ENCODE results near the gene KLHL29.

KLHL29 gene

DNA sequence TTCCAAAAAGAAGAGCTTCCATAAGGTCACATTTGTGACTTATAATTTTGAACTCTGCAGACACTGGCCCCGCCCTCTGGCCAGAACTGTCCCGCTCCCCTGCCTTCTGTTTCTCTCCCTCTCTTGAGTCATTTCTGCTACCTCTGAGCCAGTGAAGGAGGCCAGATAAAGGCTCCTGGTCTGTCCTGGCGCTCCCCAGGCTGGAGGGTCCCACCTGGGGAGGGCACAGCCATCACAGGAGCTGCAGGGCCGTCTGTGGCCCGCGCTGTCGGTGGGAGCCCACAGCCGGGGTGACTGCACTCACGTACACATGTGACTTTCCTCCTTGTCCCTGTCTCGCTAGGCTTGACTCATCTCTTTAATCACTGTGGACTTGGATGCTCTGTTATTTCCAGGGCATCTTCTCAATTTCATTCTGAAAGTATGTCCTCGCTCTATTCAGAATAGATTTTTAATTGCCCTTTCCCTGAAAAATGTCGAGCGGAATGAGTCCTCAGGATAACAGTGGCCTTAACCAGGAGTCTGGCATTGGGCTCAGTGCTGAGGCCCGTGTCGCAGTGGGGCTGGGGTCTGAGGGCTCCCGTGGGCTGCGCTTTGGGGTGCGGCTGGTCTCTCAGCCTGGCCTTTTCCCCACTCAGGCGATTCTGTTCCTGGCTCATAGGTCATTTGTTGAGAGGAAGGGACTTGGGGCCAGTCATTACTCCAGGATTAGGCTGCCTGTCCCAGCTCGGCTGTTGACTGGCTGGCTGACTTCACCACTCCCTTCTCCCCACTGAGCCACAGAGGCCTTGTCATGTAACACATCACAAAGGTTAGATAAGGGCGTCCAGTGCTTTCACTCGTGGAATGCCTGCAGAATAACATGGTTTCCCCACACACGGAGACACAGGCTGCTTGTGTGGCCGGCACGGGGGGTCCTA, 34.5 kb downstream of the KLHL29 start:
- Histone ChIP-seq H3F3A (ENCODE audit: low read depth) (no peaks in the 10 kb centered on the region), H3K36me3 (ENCODE audit: insufficient read depth, low read length) (no peaks in the 10 kb centered on the region), H3K4me2 (ENCODE audit: low read depth, low read length, poor library complexity, severe bottlenecking) (no peak overlapping the region), H3K9me2 (replicated peaks; ENCODE audit: low read depth, low read length) (no peaks in the 10 kb centered on the region), H3K4me1 (ENCODE audit: insufficient read depth, low read length, poor library complexity, severe bottlenecking) (peaks cover 5% of the 10 kb centered on the region), H3K27me3 (ENCODE audit: insufficient read depth, low read length, poor library complexity, severe bottlenecking) (no peaks in the 10 kb centered on the region), H3K9me3 (ENCODE audit: insufficient read depth, low read depth, low read length) (no peaks in the 10 kb centered on the region), H3K79me2 (ENCODE audit: insufficient read depth, low read length) (no peaks in the 10 kb centered on the region), H3K9ac (ENCODE audit: low read depth, low read length, poor library complexity, severe bottlenecking) (no peak overlapping the region), H4K20me1 (ENCODE audit: insufficient read depth, low read length, poor library complexity, severe bottlenecking) (no peaks in the 10 kb centered on the region), H3K4me3 (ENCODE audit: low read length, poor library complexity, severe bottlenecking) (no peak overlapping the region), H2AFZ (ENCODE audit: low read length) (no peak overlapping the region)
- no peak for TF ChIP-seq EZH2phosphoT487 (IDR thresholded peaks at IDR 0.05; ENCODE audit: borderline replicate concordance)
- TF ChIP-seq, protein P1, sequence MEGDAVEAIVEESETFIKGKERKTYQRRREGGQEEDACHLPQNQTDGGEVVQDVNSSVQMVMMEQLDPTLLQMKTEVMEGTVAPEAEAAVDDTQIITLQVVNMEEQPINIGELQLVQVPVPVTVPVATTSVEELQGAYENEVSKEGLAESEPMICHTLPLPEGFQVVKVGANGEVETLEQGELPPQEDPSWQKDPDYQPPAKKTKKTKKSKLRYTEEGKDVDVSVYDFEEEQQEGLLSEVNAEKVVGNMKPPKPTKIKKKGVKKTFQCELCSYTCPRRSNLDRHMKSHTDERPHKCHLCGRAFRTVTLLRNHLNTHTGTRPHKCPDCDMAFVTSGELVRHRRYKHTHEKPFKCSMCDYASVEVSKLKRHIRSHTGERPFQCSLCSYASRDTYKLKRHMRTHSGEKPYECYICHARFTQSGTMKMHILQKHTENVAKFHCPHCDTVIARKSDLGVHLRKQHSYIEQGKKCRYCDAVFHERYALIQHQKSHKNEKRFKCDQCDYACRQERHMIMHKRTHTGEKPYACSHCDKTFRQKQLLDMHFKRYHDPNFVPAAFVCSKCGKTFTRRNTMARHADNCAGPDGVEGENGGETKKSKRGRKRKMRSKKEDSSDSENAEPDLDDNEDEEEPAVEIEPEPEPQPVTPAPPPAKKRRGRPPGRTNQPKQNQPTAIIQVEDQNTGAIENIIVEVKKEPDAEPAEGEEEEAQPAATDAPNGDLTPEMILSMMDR (conservative IDR thresholded peaks at IDR 0.05; ENCODE audit: low read length), result no peak

- Histone ChIP-seq H3K36me3 (ENCODE audit: insufficient read depth, low read length) (no peaks in the 10 kb centered on the region), H3K79me2 (ENCODE audit: insufficient read depth, low read length) (no peaks in the 10 kb centered on the region), H3K9me2 (replicated peaks; ENCODE audit: low read depth, low read length) (no peaks in the 10 kb centered on the region), H3K27me3 (ENCODE audit: insufficient read depth, low read length, poor library complexity, severe bottlenecking) (no peaks in the 10 kb centered on the region), H3F3A (ENCODE audit: low read depth) (no peaks in the 10 kb centered on the region), H3K4me2 (ENCODE audit: low read depth, low read length, poor library complexity, severe bottlenecking) (no peak overlapping the region), H3K9ac (ENCODE audit: low read depth, low read length, poor library complexity, severe bottlenecking) (no peak overlapping the region), H4K20me1 (ENCODE audit: insufficient read depth, low read length, poor library complexity, severe bottlenecking) (no peaks in the 10 kb centered on the region), H3K4me3 (ENCODE audit: low read length, poor library complexity, severe bottlenecking) (no peak overlapping the region), H3K4me1 (ENCODE audit: insufficient read depth, low read length, poor library complexity, severe bottlenecking) (peaks cover 5% of the 10 kb centered on the region), H2AFZ (ENCODE audit: low read length) (no peak overlapping the region), H3K9me3 (ENCODE audit: insufficient read depth, low read depth, low read length) (no peaks in the 10 kb centered on the region)
- TF ChIP-seq, protein P1 (conservative IDR thresholded peaks at IDR 0.05; ENCODE audit: low read length), result no peak
- no peak for TF ChIP-seq EZH2phosphoT487 (IDR thresholded peaks at IDR 0.05; ENCODE audit: borderline replicate concordance)
Observed at GRCh38 chr2:23420091-23420839, 35.3 kb downstream of the KLHL29 start.

DNA sequence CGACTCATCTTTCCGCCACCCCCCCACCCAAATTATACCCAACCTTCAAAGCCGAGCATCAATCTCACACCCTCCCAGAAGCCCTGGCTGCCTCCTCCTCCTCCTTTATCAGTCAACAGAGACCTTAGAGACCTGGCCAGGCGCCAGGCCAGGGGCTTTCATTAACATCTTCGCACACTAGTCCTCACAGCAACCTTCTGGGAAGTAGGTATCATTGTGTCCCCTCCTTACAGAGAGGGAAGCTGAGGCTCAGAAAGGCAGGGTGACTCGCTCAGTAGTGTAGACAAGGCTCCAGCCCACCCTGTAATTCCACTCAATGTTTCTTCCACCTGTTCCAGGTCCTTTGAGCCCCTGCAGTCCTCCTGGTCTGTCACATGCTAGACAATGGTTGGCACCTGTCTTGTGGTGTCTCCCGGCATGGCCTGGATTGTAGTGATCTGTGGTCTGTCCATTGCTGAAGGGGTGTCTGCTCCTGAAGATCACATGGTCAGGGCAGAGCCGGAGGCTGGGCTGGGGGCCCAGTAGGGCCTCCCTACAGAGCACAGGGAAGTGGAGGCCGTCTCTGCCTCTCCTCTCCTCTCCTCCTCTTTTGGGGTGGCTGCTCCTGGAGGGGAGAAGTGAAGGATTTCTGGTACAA, 36.0 kb downstream of the KLHL29 start:
- Histone ChIP-seq H3K9me2 (replicated peaks; ENCODE audit: low read depth, low read length) (no peaks in the 10 kb centered on the region), H3K27me3 (ENCODE audit: insufficient read depth, low read length, poor library complexity, severe bottlenecking) (no peaks in the 10 kb centered on the region), H4K20me1 (ENCODE audit: insufficient read depth, low read length, poor library complexity, severe bottlenecking) (no peaks in the 10 kb centered on the region), H3K9ac (ENCODE audit: low read depth, low read length, poor library complexity, severe bottlenecking) (no peak overlapping the region), H3K4me3 (ENCODE audit: low read length, poor library complexity, severe bottlenecking) (no peak overlapping the region), H3K4me2 (ENCODE audit: low read depth, low read length, poor library complexity, severe bottlenecking) (no peak overlapping the region), H3K36me3 (ENCODE audit: insufficient read depth, low read length) (no peaks in the 10 kb centered on the region), H3F3A (ENCODE audit: low read depth) (no peaks in the 10 kb centered on the region), H3K9me3 (ENCODE audit: insufficient read depth, low read depth, low read length) (no peaks in the 10 kb centered on the region), H2AFZ (ENCODE audit: low read length) (no peak overlapping the region), H3K4me1 (ENCODE audit: insufficient read depth, low read length, poor library complexity, severe bottlenecking) (peaks cover 5% of the 10 kb centered on the region), H3K79me2 (ENCODE audit: insufficient read depth, low read length) (no peaks in the 10 kb centered on the region)
- no peak for TF ChIP-seq EZH2phosphoT487 (IDR thresholded peaks at IDR 0.05; ENCODE audit: borderline replicate concordance)
- TF ChIP-seq, protein P1 (conservative IDR thresholded peaks at IDR 0.05; ENCODE audit: low read length), result no peak

Measured in Loucy (cell line).